OCI-M2 (cell line): Measurements from ENCODE around the gene CCDC170.
"Not testable (repeated sequence)": the region's sequence is repeated elsewhere in the genome, so short reads cannot be mapped to it uniquely, and the experiment has no call there.

Experiments
- DNase-seq: peaks from one replicate; lab custom pipeline; 2025; ENCODE audit not compliant: unreplicated experiment; lab: John Stamatoyannopoulos, UW

Gene CCDC170

GRCh38 chr6:151544884-151545283 lies 51.1 kb downstream of the CCDC170 start:
- DNase-seq: not testable (repeated sequence)

DNA sequence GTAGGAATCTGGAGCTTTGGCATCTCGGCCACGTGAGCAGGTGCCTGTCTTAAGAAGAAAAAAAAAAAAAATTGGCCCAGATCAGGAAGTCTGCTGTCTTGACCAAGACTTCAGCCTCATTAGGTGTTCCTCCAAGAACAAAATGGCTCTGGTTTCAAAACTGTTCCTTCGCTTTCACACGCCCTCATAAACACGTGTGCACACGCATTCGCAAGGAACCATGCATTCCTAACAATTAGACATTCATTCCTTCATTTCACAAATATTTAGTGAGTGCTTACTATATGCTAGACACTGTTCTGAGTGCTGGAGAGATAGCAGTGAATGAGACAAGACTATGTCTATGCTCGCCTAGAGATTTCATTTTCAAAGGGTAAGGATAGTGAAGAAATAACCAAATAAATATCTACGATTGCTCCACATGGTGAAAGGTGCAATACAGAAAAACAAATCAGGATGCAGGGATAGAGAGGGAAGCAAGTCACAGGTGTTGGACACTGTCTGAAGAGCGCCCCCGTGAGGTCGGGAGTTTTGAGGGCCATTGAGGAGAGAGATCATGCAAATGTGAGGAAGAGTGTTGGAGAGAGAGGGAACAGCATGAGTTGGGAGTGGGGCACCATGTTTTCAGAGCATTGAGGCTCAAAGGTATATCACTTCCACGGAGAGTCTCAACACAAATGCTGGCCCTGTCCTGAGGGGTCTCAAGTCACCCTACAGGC lies 53.3 kb downstream of the CCDC170 start:
- DNase-seq: no peak

DNA sequence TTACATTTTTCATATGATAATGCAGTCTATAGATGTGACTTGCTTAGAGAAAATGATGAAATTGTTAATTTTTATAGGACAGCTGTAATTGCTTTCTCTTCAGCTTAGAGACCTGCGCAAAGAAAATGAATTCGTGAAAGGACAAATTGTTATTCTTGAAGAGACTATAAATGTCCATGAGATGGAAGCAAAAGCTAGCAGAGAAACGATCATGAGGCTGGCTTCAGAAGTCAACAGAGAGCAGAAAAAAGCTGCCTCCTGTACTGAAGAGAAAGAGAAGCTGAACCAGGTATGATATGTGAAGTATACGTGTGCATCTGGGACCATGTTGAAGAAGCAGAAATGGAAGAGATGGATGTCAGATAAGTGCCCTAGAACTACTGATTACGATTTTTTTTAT lies 54.4 kb downstream of the CCDC170 start:
- DNase-seq: no peak

- DNase-seq: no peak
Observed at GRCh38 chr6:151549790-151550189, 56.0 kb downstream of the CCDC170 start.

DNA sequence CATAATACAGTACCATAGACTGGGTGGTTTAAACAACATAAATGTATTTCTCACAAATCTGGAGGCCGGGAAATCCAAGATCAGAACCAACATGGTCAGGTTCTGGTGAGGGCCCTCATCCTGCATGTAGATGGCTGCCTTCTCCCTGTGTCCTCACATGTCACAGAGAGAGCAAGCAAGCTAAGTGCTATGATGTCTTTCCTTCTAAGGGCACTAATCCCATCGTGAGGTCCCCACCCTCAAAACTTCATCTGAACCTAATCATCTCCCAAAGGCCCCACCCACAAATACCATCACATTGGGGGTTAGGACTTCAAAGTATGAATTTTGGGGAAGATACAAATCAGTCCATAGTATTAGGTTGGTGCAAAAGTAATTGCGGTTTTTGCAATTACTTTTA lies 56.8 kb downstream of the CCDC170 start:
- DNase-seq: no peak

DNA sequence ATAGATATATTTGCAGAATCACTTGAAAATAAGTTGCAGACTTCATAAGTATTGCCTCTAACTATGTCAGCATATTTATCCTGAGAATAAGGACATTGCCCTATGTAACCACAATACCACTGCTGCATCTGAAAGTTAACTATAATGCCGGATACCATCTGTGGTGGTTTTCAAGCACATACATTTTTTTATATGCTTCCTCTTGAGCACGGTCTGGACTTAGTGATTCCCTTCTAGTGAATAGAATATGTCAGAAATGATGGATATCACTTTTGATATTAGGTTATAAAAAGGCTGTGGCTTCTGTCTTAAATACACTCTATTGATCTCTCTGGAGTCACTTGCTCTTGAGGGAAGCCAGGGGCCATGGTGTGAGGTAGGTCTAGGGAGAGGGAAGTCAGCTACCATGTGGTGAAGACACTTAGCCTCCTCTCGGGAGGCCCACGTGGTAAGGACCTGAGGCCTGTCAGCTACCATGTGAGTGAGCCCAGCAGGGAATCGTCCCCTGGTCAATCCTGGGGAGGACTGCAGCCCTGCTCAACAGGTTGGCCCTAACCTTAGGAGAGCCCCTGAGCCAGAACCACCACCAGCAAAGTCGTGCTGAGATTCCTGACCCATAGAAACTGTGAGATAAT lies 57.5 kb downstream of the CCDC170 start:
- no peak for DNase-seq

GRCh38 chr6:151553416-151554165 lies 59.8 kb downstream of the CCDC170 start:
- no peak for DNase-seq

GRCh38 chr6:151561238-151561637 lies 67.4 kb downstream of the CCDC170 start:
- no peak for DNase-seq

GRCh38 chr6:151564654-151565053 lies 70.8 kb downstream of the CCDC170 start:
- no peak for DNase-seq

DNA sequence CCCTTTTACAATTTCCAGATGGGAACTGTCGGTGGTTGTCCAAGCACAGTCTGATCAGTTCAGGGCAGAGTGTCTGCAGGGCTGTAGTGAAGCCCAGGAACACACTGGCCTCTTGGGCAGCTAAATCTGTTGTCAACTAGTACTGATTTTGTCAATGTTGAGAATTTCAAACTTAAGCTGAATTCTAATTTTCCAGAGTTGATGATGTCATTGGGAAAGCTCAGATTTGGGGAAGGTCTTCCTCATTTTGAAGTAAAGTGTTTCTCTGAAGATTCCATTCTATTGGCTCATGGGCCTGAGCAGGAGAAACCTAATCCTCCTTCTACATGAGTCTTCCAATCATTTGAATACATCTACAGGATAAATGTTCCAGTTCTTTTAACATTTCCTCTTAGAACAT lies 72.1 kb downstream of the CCDC170 start:
- no peak for DNase-seq

DNA sequence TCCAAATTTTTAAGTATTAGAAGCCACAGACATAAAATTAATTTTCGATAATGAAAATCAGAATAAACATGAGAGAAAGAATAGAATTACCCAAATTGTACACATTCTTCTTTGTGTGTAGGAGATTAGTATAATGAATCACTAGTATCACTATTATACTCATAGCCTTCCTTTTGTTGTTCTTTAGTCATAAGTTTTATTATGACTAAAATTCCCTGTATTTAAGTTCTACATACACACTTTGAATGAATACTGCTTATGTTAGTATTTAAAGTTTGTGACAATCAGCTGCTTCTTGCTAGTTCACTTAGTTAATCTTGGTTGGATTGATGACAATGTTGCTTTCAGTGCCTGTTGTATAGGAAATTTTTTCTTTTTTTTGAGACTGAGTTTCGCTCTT lies 72.7 kb downstream of the CCDC170 start:
- no peak for DNase-seq

GRCh38 chr6:151576633-151577032 lies 82.8 kb downstream of the CCDC170 start:
- DNase-seq: no peak

- DNase-seq: no peak
Observed at GRCh38 chr6:151577257-151577656, 83.4 kb downstream of the CCDC170 start.

GRCh38 chr6:151585741-151586140 lies 91.9 kb downstream of the CCDC170 start:
- no peak for DNase-seq

GRCh38 chr6:151589667-151590066 lies 95.8 kb downstream of the CCDC170 start:
- no peak for DNase-seq

DNA sequence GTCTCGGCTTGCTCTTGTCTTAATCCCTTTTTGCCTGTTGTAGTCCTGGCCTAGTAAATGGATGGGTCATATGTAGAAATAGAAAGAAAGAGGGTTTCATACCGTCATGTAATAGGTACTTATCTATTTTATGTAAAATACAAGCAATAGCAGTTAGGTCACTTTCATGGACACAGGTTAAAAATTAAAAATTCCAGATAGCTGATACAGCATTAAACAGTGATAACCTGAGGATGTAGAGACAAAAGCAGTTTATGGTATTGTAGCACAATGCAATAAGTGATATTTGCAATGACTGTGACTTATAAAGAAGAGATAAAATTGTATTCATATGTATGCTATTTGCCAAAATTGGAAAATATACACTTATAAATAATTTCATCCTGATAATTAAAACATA lies 96.9 kb downstream of the CCDC170 start:
- no peak for DNase-seq

DNA sequence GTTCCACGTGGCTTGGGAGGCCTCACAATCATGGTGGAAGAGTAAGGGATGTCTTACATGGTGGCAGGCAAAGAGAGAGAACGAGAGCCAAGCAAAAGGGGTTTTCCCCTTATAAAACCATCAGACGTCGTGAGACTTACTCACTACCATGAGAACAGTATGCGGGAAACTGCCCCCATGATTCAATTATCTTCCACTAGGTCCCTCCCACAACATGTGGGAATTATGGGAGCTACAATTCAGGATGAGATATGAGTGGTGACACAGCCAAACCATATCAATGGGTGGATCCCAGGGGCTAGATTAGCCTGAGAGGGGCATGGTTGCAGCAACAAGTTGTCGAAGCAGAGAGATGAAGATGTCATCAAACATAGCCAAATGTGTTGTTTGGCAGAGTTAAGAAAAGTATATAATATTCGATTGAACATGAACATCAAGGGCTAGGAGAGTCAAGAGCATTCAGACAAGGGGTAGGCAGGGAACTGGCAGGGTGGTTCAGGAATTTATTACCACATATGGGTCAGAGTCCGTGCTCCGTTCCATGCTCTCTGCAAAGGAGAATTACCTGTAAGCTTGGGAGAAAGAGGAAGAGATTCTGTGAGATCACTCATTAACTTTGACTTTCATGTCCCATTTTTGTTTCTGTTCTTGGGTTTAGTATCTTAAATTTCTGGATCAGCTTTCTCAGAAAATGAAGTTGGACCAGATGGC lies 98.8 kb downstream of the CCDC170 start:
- DNase-seq: no peak

GRCh38 chr6:151609146-151609902 lies 115.5 kb downstream of the CCDC170 start:
- DNase-seq: no peak

- DNase-seq: no peak
Observed at GRCh38 chr6:151610326-151610725, 116.5 kb downstream of the CCDC170 start.

GRCh38 chr6:151614630-151615029 lies 120.8 kb downstream of the CCDC170 start:
- no peak for DNase-seq

GRCh38 chr6:151616091-151616513 lies 122.3 kb downstream of the CCDC170 start:
- DNase-seq: no peak
